Panc1 (cell line): ENCODE measurements around the gene ZNF239. TPM values are rescaled to one million over a fixed set of nuclear protein-coding genes. Genes with fewer than 3 reads are reported as not detected.

Experiments
- ATAC-seq: fragments of 200-7000 bp; cut with Tn5 transposase; 2 replicates; pipeline ENCODE4 v1.9.1; 2020; ENCODE audit warnings: mild to moderate bottlenecking, moderate library complexity
- BruUV-seq: library from RNA; stranded (reverse); fragments of 400-500 nt; replicated peaks from 2 replicates; lab custom pipeline; 2021; lab: Mats Ljungman, UMichigan
- CTCF ChIA-PET: fragments of 300-600 bp; sonication (Branson Sonifier 250); formaldehyde crosslinking; loops from one replicate; lab custom pipeline; 2022; ENCODE audit warnings: antibody characterized with exemption; lab: Charles Lee
- POLR2A ChIA-PET: fragments of 300-600 bp; sonication (Branson Sonifier 250); formaldehyde crosslinking; loops from one replicate; lab custom pipeline; 2022; ENCODE audit warnings: antibody characterized with exemption; lab: Charles Lee
- DNase-seq: peaks from one replicate; pipeline ENCODE4 v3.0.0-alpha.2; 2010; ENCODE audit warnings: low read depth, low spot score
- H3K27ac ChIP-seq: 2 replicates; pipeline ENCODE4 v1.5.1; 2011; ENCODE audit warnings: mild to moderate bottlenecking, low read length, inconsistent platforms
- H3K27me3 ChIP-seq: fragments of 200-500 bp; sonication (Bioruptor generic); 2 replicates; pipeline ENCODE4 v1.6.0; 2014; ENCODE audit warnings: low read length, inconsistent platforms; ENCODE audit not compliant: control insufficient read depth, insufficient read depth
- H3K36me3 ChIP-seq: fragments of 200-500 bp; sonication (Bioruptor generic); 2 replicates; pipeline ENCODE4 v1.5.1; 2014; ENCODE audit warnings: inconsistent platforms, mild to moderate bottlenecking, low read length, moderate library complexity; ENCODE audit not compliant: control insufficient read depth, insufficient read depth
- H3K4me1 ChIP-seq: 2 replicates; pipeline ENCODE4 v1.5.1; 2011; ENCODE audit warnings: inconsistent platforms, mild to moderate bottlenecking, low read length, moderate library complexity; ENCODE audit not compliant: control insufficient read depth, insufficient read depth
- H3K4me3 ChIP-seq, 2 experiments: 2 replicates each; pipeline ENCODE4 v1.5.1; 2011 to 2012; ENCODE audit warnings: low read depth in 2 of 2, low read length in 2 of 2, mild to moderate bottlenecking in 2 of 2, inconsistent platforms in 1 of 2, moderate library complexity in 1 of 2
- H3K9me3 ChIP-seq: fragments of 200-500 bp; sonication (Bioruptor generic); 2 replicates; pipeline ENCODE4 v1.5.1; 2014; ENCODE audit warnings: low read depth, mild to moderate bottlenecking, inconsistent platforms, low read length, moderate library complexity; ENCODE audit not compliant: control insufficient read depth, insufficient read depth
- POLR2AphosphoS5 ChIP-seq: IDR thresholded peaks from 2 replicates; pipeline ENCODE4 v1.6.1; 2012; ENCODE audit warnings: mild to moderate bottlenecking, low read depth, low read length, moderate library complexity
- REST ChIP-seq, 2 experiments: IDR thresholded peaks; 2 replicates each; pipeline ENCODE4 v1.6.1; 2011 to 2012; ENCODE audit warnings: low read depth in 2 of 2, control low read depth in 1 of 2, low read length in 1 of 2, mild to moderate bottlenecking in 1 of 2, moderate library complexity in 1 of 2; ENCODE audit not compliant: insufficient read depth in 1 of 2
- SIN3A ChIP-seq: IDR thresholded peaks from 2 replicates; pipeline ENCODE4 v1.6.1; 2012; ENCODE audit warnings: low read depth, mild to moderate bottlenecking, low read length, moderate library complexity, borderline replicate concordance; ENCODE audit not compliant: insufficient read depth
- TCF7L2 ChIP-seq: IDR thresholded peaks from 2 replicates; pipeline ENCODE4 v1.6.1; 2011; ENCODE audit warnings: mild to moderate bottlenecking, low read depth, low read length, inconsistent platforms
- in situ Hi-C: cut with HindIII; loops from 2 replicates; pipeline ENCODE4 v1.10.0; 2016; ENCODE audit warnings: low sequenced_read_pairs, low pct_unique_long_range_greater_than_20kb
- intact Hi-C: fragments of 100-400 bp; cut with micrococcal nuclease; formaldehyde crosslinking; loops from one replicate; pipeline ENCODE4 v1.10.0; 2022; ENCODE audit not compliant: unreplicated experiment
- total RNA-seq: library from RNA; stranded (reverse); gene quantifications from one replicate; pipeline ENCODE4 v1.2.1, GENCODE V29; 2021; ENCODE audit not compliant: unreplicated experiment
- TF ChIP-seq, protein P1 (sequence below): fragments of 450-650 bp; IDR thresholded peaks from 2 replicates; pipeline ENCODE4 v1.5.1; 2017; ENCODE audit warnings: mild to moderate bottlenecking

Gene ZNF239
- total RNA-seq, 1 experiment from 2014 or later = 18.5 TPM

GRCh38 chr10:43576580-43576979 lies 2.2 kb upstream of the ZNF239 start:
- Histone ChIP-seq H3K4me3 (no peak overlapping the region), H3K9me3 (peaks cover 9% of the 10 kb centered on the region; the same call in 1 of the 2 replicates), H3K27ac (no peak overlapping the region), H3K27me3 (no peaks in the 10 kb centered on the region), H3K4me1 (peaks cover 7% of the 10 kb centered on the region; the same call in 1 of the 2 replicates), H3K36me3 (peaks cover 4% of the 10 kb centered on the region; the same call in 1 of the 2 replicates)
- no TSS peak for BruUV-seq
- POLR2A ChIA-PET = interaction anchor here (0.7 kb wide), 1 partner anchor 17 kb away, joined by 4 read pairs; no protein-coding TSS in a partner anchor
- no peak for ATAC-seq
- CTCF ChIA-PET = no interaction called here
- in situ Hi-C loops (no loop called here), intact Hi-C loops (no loop called here)
- DNase-seq = no peak
- TF ChIP-seq TCF7L2 (no peak), SIN3A (no peak), REST (IDR thresholded peaks at IDR 0.05; ENCODE audit: insufficient read depth in 1 of 2, low read depth in 2 of 2, low read length in 1 of 2) (no peak), POLR2AphosphoS5 (no peak)
- TF ChIP-seq, protein P1, sequence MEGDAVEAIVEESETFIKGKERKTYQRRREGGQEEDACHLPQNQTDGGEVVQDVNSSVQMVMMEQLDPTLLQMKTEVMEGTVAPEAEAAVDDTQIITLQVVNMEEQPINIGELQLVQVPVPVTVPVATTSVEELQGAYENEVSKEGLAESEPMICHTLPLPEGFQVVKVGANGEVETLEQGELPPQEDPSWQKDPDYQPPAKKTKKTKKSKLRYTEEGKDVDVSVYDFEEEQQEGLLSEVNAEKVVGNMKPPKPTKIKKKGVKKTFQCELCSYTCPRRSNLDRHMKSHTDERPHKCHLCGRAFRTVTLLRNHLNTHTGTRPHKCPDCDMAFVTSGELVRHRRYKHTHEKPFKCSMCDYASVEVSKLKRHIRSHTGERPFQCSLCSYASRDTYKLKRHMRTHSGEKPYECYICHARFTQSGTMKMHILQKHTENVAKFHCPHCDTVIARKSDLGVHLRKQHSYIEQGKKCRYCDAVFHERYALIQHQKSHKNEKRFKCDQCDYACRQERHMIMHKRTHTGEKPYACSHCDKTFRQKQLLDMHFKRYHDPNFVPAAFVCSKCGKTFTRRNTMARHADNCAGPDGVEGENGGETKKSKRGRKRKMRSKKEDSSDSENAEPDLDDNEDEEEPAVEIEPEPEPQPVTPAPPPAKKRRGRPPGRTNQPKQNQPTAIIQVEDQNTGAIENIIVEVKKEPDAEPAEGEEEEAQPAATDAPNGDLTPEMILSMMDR = no peak

GRCh38 chr10:43576062-43576461 lies 1.6 kb upstream of the ZNF239 start:
- peaks cover 14% of the 10 kb centered on the region; the same call in 1 of the 2 replicates for H3K9me3 ChIP-seq
- TF ChIP-seq SIN3A (no peak), POLR2AphosphoS5 (no peak), TCF7L2 (no peak)
- TF ChIP-seq, protein P1 = no peak
- ChIA-PET CTCF (no interaction called here), POLR2A (interaction anchor here (0.7 to 1.1 kb wide), 2 partner anchors 17 to 19 kb away, joined by 4 read pairs; no protein-coding TSS in a partner anchor)
- H3K4me3 ChIP-seq = no peak overlapping the region
- no peak for DNase-seq
- in situ Hi-C loops = no loop called here
- no peak overlapping the region for H3K27ac ChIP-seq
- ATAC-seq = no peak
- intact Hi-C loops = no loop called here
- H3K27me3 ChIP-seq = no peaks in the 10 kb centered on the region
- BruUV-seq = no TSS peak
- peaks cover 4% of the 10 kb centered on the region; the same call in 1 of the 2 replicates for H3K36me3 ChIP-seq
- peaks cover 7% of the 10 kb centered on the region; the same call in 1 of the 2 replicates for H3K4me1 ChIP-seq
